ENCODE results near the gene STXBP6.
A peak's percentile ranks its signal among the peaks of the same experiment; 100 is the strongest.
"Not testable (repeated sequence)": the region's sequence is repeated elsewhere in the genome, so short reads cannot be mapped to it uniquely, and the experiment has no call there.

STXBP6 gene

GRCh38 chr14:24780281-24780680 is 269.7 kb downstream of the STXBP6 start:
- TF ChIP-seq, protein P1, sequence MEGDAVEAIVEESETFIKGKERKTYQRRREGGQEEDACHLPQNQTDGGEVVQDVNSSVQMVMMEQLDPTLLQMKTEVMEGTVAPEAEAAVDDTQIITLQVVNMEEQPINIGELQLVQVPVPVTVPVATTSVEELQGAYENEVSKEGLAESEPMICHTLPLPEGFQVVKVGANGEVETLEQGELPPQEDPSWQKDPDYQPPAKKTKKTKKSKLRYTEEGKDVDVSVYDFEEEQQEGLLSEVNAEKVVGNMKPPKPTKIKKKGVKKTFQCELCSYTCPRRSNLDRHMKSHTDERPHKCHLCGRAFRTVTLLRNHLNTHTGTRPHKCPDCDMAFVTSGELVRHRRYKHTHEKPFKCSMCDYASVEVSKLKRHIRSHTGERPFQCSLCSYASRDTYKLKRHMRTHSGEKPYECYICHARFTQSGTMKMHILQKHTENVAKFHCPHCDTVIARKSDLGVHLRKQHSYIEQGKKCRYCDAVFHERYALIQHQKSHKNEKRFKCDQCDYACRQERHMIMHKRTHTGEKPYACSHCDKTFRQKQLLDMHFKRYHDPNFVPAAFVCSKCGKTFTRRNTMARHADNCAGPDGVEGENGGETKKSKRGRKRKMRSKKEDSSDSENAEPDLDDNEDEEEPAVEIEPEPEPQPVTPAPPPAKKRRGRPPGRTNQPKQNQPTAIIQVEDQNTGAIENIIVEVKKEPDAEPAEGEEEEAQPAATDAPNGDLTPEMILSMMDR (conservative IDR thresholded peaks at IDR 0.05): no peak
- TF ChIP-seq ZFX (IDR thresholded peaks at IDR 0.05): no peak
- no peak overlapping the region for H3K27ac ChIP-seq

- no peak for TF ChIP-seq ZFX (IDR thresholded peaks at IDR 0.05)
- TF ChIP-seq, protein P1 (conservative IDR thresholded peaks at IDR 0.05): no peak
- H3K27ac ChIP-seq: no peak overlapping the region
Measured at GRCh38 chr14:24777678-24778077, 272.3 kb downstream of the STXBP6 start.

DNA sequence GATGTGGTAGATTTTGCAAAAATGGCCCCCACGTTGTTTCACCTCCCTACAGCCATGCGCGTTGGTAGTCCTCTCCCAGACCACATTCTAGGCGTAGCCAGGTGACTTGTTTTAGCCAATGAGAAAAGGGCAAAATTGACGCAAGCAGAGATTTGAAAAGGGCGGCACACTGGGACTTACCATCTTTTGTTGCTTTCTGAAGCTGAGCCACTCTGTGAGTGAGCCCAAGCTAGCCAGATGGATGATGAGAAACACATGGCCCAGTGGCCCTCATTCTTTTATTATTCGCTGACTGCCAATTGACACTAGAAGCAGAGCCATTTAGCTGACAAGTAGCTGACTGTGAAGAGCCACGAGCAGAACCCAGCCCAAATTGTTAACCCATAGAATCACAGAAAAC is 274.0 kb downstream of the STXBP6 start:
- TF ChIP-seq ZFX (IDR thresholded peaks at IDR 0.05): no peak
- TF ChIP-seq, protein P1 (conservative IDR thresholded peaks at IDR 0.05): no peak
- no peak overlapping the region for H3K27ac ChIP-seq

DNA sequence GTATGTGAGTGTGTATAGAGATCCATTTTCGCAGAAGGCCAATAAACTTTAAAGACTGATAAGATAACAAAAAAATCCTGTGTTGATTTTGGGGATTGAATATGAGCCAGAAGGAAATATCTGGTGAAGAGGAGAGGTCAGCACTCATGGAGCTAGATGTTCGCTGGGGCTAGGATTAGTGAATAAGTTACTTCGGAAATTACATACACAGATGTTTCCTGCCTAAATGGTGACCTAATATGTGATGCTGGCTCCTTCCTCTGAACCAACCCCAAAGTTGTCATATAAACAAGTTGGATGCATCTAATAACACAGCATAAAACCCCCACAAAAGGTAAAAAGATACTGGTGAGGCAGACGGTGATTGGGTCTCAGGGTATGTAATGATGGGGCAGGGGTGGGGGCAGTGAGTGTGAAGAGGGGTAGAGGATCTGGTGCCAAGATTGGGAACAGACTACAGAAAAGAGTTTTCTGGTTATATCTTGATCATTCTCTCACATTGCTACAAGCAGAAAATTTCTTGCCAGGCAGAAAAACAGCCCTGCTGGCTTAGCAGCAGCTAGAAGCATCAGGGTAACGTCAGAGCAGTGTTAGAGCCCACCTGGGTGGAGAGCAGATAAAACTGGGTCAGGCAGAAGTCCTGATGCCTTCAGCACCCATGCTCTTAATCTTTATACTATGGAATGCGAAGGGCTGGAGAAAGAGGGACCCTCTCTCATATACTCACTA is 275.6 kb downstream of the STXBP6 start:
- H3K27ac ChIP-seq: no peak overlapping the region
- TF ChIP-seq ZFX (IDR thresholded peaks at IDR 0.05): no peak
- TF ChIP-seq, protein P1 (conservative IDR thresholded peaks at IDR 0.05): no peak

DNA sequence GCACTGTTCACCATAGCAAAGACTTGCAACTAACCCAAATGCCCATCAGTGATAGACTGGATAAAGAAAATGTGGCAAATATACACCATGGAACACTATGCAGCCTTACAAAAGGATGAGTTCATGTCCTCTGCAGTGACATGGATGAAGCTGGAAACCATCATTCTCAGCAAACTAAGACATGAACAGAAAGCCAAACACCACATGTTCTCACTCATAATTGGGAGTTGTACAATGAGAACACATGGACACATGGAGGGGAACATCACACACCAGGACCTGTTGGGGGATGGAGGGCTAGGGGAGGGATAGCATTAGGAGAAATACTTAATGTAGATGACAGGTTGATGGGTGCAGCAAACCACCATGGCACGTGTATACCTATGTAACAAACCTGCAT is 276.4 kb downstream of the STXBP6 start:
- H3K27ac ChIP-seq: not testable (repeated sequence)

DNA sequence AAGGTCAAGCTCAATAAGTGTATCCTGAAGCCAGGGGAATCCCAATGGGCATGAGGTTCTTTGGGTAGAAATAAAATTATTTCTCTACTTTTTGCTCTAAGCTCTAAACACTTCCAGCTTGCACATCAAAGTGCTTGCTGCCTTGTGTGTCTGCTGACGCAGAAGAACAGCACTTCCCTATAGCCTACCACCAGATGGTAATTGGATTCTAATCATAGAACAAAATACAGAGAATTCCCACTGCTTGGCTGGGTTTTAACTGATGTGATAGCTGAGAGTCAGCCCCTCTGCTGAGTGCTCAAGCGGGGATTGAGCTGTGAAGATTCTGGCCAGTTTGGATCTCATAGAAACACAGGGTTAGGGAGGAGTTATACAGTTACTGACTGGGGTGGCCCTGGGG is 283.5 kb downstream of the STXBP6 start:
- TF ChIP-seq ZFX (IDR thresholded peaks at IDR 0.05): no peak

GRCh38 chr14:24761141-24761540 is 288.8 kb downstream of the STXBP6 start:
- TF ChIP-seq ZFX (IDR thresholded peaks at IDR 0.05): no peak
- TF ChIP-seq, protein P1 (conservative IDR thresholded peaks at IDR 0.05): 0 out of 2 replicates have a peak, but pooled peaks have one; percentile 13

More for the DNA sequence above, 283.5 kb downstream of the STXBP6 start:
- H3K27ac ChIP-seq: no peak overlapping the region

More at GRCh38 chr14:24761141-24761540, 288.8 kb downstream of the STXBP6 start:
- no peak overlapping the region for H3K27ac ChIP-seq

Measured in C4-2B (cell line).